SK-N-SH treated with all-trans-retinoic acid at 6 μM for 48 hours (cell line): Measurements from ENCODE around the gene MACROD1.

Source experiments
- ATAC-seq: fragments of 200-7000 bp; cut with Tn5 transposase; 3 replicates; pipeline ENCODE4 v1.9.1; 2020; ENCODE audit warnings: mild to moderate bottlenecking, moderate library complexity
- ARNTL ChIP-seq: fragments of 450-650 bp; formaldehyde crosslinking; IDR thresholded peaks from 2 replicates; pipeline ENCODE4 v1.5.0; 2020; ENCODE audit warnings: low read depth, mild to moderate bottlenecking, moderate library complexity, borderline replicate concordance
- BACH2 ChIP-seq: fragments of 250-450 bp; sonication (Bioruptor Pico); IDR thresholded peaks from 2 replicates; pipeline ENCODE4 v1.9.0; 2021; ENCODE audit warnings: mild to moderate bottlenecking, borderline replicate concordance
- CSDC2 ChIP-seq: fragments of 250-450 bp; sonication (Bioruptor Pico); IDR thresholded peaks from 2 replicates; pipeline ENCODE4 v1.5.0; 2020; ENCODE audit warnings: mild to moderate bottlenecking, moderate library complexity
- ESRRG ChIP-seq: fragments of 250-450 bp; sonication (Bioruptor Pico); IDR thresholded peaks from 2 replicates; pipeline ENCODE4 v1.6.1; 2021; ENCODE audit warnings: mild to moderate bottlenecking
- GLIS3 ChIP-seq: fragments of 250-450 bp; sonication (Bioruptor Pico); IDR thresholded peaks from 2 replicates; pipeline ENCODE4 v1.5.0; 2020; ENCODE audit warnings: mild to moderate bottlenecking, moderate library complexity
- ISL1 ChIP-seq: fragments of 250-450 bp; sonication (Bioruptor Pico); IDR thresholded peaks from 2 replicates; pipeline ENCODE4 v2.1.2; 2022; ENCODE audit warnings: mild to moderate bottlenecking, moderate library complexity
- OSR1 ChIP-seq: fragments of 250-450 bp; sonication (Bioruptor Pico); IDR thresholded peaks from 2 replicates; pipeline ENCODE4 v1.8.0; 2022; ENCODE audit warnings: moderate library complexity, mild to moderate bottlenecking, inconsistent platforms
- PPARA ChIP-seq: fragments of 250-450 bp; sonication (Bioruptor Pico); IDR thresholded peaks from 2 replicates; pipeline ENCODE4 v1.5.0; 2020; ENCODE audit warnings: mild to moderate bottlenecking, borderline replicate concordance
- RARB ChIP-seq: fragments of 250-450 bp; sonication (Bioruptor Pico); IDR thresholded peaks from 2 replicates; pipeline ENCODE4 v1.8.0; 2021; ENCODE audit warnings: mild to moderate bottlenecking, moderate library complexity
- SNAI2 ChIP-seq: fragments of 250-450 bp; sonication (Bioruptor Pico); IDR thresholded peaks from 2 replicates; pipeline ENCODE4 v1.5.0; 2020; ENCODE audit warnings: mild to moderate bottlenecking, moderate library complexity
- TCF4 ChIP-seq: fragments of 250-450 bp; sonication (Bioruptor Pico); IDR thresholded peaks from 2 replicates; pipeline ENCODE4 v1.8.0; 2021; ENCODE audit warnings: mild to moderate bottlenecking, moderate library complexity, borderline replicate concordance
- ZC3H10 ChIP-seq: fragments of 250-450 bp; sonication (Bioruptor Pico); IDR thresholded peaks from 2 replicates; pipeline ENCODE4 v1.5.1; 2021; ENCODE audit warnings: mild to moderate bottlenecking, moderate library complexity
- ZFP3 ChIP-seq: fragments of 250-450 bp; sonication (Bioruptor Pico); IDR thresholded peaks from 2 replicates; pipeline ENCODE4 v1.5.0; 2020; ENCODE audit warnings: mild to moderate bottlenecking, moderate library complexity
- ZFP30 ChIP-seq: fragments of 450-650 bp; formaldehyde crosslinking; IDR thresholded peaks from 2 replicates; pipeline ENCODE4 v1.5.0; 2022; ENCODE audit warnings: mild to moderate bottlenecking, moderate library complexity
- ZNF565 ChIP-seq: fragments of 450-650 bp; formaldehyde crosslinking; conservative IDR thresholded peaks from 2 replicates; pipeline ENCODE4 v1.5.0; 2020; ENCODE audit warnings: low read depth, mild to moderate bottlenecking, moderate library complexity
- ZNF70 ChIP-seq: fragments of 450-650 bp; formaldehyde crosslinking; IDR thresholded peaks from 2 replicates; pipeline ENCODE4 v1.5.0; 2020; ENCODE audit warnings: mild to moderate bottlenecking, moderate library complexity
- ZNF8 ChIP-seq: fragments of 450-650 bp; formaldehyde crosslinking; IDR thresholded peaks from 2 replicates; pipeline ENCODE4 v1.5.0; 2020; ENCODE audit warnings: mild to moderate bottlenecking, moderate library complexity
- TF ChIP-seq, protein P1 (sequence below): fragments of 250-450 bp; sonication (Bioruptor Pico); IDR thresholded peaks from 2 replicates; pipeline ENCODE4 v1.5.1; 2020; ENCODE audit warnings: low read depth, mild to moderate bottlenecking, moderate library complexity
- TF ChIP-seq, protein P2 (sequence below): fragments of 250-450 bp; sonication (Bioruptor Pico); IDR thresholded peaks from 2 replicates; pipeline ENCODE4 v1.8.0; 2021; ENCODE audit warnings: low read depth, mild to moderate bottlenecking, moderate library complexity, borderline replicate concordance
- TF ChIP-seq, protein P3 (sequence below): fragments of 250-450 bp; sonication (Bioruptor Pico); IDR thresholded peaks from 2 replicates; pipeline ENCODE4 v1.5.1; 2021; ENCODE audit warnings: mild to moderate bottlenecking, moderate library complexity
- TF ChIP-seq, protein P4 (sequence below): fragments of 250-450 bp; sonication (Bioruptor Pico); IDR thresholded peaks from 2 replicates; pipeline ENCODE4 v1.5.0; 2020; ENCODE audit warnings: mild to moderate bottlenecking, moderate library complexity

The MACROD1 gene

DNA sequence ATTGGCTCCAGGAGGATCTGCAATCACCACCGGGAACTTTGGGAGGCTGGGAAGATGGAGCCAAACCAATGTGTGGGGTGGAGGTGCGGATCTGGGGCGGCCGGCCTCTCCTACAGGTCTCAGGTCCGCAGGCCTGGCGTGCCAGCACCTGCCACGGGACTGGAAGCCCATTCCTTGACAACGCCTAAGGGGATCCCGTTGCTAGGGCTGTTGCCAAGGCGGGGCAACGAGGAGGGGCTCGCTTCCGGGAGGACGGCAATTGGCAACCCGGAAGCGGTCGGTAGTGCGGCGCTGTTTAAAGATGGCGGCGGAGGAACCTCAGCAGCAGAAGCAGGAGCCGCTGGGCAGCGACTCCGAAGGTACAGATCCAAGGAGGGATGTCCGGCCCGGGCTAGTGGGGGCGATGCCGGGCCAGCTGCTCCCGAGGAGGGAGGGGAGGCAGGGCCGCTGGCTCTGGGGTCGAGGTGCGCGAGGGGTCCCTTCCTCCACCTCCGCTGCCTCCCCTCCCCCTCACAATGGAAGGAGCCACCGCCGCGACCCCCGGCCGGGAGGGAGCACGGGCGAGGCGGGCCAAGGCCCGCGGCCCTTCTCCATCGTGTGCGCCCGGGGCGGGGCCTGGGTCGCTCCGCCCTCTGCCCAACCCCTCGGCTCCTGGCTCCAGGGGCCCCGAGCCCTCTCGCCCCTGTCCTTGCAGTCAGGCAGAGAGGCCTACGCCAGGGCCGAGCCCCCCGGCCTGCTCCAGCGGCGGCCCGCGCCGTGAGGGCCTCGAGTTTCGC lies 179.6 kb downstream of the MACROD1 start, which contains the start of gene OTUB1:
Gene OTUB1 (plus strand): TSS at position 283 of the 776 bp plus-strand sequence. CDS start 19 bp downstream, at position 302.
- 0 out of 2 replicates have a peak, but pooled peaks have one; percentile 20 for TF ChIP-seq GLIS3 (CRISPR knock-in tag)
- TF ChIP-seq ZNF565 (CRISPR knock-in tag): no peak
- TF ChIP-seq, protein P1, sequence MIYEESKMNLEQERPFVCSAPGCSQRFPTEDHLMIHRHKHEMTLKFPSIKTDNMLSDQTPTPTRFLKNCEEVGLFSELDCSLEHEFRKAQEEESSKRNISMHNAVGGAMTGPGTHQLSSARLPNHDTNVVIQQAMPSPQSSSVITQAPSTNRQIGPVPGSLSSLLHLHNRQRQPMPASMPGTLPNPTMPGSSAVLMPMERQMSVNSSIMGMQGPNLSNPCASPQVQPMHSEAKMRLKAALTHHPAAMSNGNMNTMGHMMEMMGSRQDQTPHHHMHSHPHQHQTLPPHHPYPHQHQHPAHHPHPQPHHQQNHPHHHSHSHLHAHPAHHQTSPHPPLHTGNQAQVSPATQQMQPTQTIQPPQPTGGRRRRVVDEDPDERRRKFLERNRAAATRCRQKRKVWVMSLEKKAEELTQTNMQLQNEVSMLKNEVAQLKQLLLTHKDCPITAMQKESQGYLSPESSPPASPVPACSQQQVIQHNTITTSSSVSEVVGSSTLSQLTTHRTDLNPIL: no peak
- TF ChIP-seq BACH2 (CRISPR knock-in tag): no peak
- no peak for TF ChIP-seq RARB (CRISPR knock-in tag)
- TF ChIP-seq CSDC2 (CRISPR knock-in tag): 0 out of 2 replicates have a peak, but pooled peaks have one; percentile 32
- TF ChIP-seq ZFP3 (CRISPR knock-in tag): 0 out of 2 replicates have a peak, but pooled peaks have one; percentile 38
- TF ChIP-seq ESRRG (CRISPR knock-in tag): no peak
- no peak for TF ChIP-seq ARNTL (CRISPR knock-in tag)
- TF ChIP-seq ZNF8 (CRISPR knock-in tag): no peak
- no peak for TF ChIP-seq ISL1 (CRISPR knock-in tag)
- peak; percentile 96 for ATAC-seq

DNA sequence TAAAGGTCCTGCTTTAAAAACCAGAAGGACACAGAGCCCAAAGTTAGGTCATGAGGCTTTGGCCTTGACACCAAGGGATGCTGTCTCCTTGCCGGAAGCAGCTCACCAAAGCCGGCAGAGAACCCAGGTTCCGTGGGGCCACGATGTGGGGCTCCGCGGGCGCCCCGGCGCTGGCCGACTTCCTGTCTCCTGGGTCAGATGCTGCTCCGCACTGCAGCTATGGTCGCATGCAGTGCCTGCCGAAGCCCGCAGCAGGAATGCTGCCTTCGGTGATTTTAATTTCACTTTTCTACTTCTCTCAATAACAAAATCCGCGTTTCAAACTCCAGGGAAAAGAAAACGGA lies 180.1 kb downstream of the MACROD1 start:
- ATAC-seq: peak; percentile 57

More for the DNA sequence above, 180.1 kb downstream of the MACROD1 start:
- no peak for TF ChIP-seq ESRRG (CRISPR knock-in tag)
- no peak for TF ChIP-seq BACH2 (CRISPR knock-in tag)
- TF ChIP-seq TCF4 (CRISPR knock-in tag): no peak
- TF ChIP-seq, protein P1: no peak
- TF ChIP-seq SNAI2 (CRISPR knock-in tag): no peak
- TF ChIP-seq GLIS3 (CRISPR knock-in tag): no peak
- TF ChIP-seq ZNF565 (CRISPR knock-in tag): no peak
- TF ChIP-seq, protein P2, sequence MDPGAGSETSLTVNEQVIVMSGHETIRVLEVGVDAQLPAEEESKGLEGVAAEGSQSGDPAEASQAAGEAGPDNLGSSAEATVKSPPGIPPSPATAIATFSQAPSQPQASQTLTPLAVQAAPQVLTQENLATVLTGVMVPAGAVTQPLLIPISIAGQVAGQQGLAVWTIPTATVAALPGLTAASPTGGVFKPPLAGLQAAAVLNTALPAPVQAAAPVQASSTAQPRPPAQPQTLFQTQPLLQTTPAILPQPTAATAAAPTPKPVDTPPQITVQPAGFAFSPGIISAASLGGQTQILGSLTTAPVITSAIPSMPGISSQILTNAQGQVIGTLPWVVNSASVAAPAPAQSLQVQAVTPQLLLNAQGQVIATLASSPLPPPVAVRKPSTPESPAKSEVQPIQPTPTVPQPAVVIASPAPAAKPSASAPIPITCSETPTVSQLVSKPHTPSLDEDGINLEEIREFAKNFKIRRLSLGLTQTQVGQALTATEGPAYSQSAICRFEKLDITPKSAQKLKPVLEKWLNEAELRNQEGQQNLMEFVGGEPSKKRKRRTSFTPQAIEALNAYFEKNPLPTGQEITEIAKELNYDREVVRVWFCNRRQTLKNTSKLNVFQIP (CRISPR knock-in tag): no peak
- TF ChIP-seq ZFP30: no peak
- no peak for TF ChIP-seq ZFP3 (CRISPR knock-in tag)
- TF ChIP-seq ZNF70 (CRISPR knock-in tag): no peak
- TF ChIP-seq ZC3H10 (CRISPR knock-in tag): no peak
- no peak for TF ChIP-seq OSR1 (CRISPR knock-in tag)
- no peak for TF ChIP-seq PPARA (CRISPR knock-in tag)
- TF ChIP-seq, protein P3, sequence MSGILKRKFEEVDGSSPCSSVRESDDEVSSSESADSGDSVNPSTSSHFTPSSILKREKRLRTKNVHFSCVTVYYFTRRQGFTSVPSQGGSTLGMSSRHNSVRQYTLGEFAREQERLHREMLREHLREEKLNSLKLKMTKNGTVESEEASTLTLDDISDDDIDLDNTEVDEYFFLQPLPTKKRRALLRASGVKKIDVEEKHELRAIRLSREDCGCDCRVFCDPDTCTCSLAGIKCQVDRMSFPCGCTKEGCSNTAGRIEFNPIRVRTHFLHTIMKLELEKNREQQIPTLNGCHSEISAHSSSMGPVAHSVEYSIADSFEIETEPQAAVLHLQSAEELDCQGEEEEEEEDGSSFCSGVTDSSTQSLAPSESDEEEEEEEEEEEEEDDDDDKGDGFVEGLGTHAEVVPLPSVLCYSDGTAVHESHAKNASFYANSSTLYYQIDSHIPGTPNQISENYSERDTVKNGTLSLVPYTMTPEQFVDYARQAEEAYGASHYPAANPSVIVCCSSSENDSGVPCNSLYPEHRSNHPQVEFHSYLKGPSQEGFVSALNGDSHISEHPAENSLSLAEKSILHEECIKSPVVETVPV (CRISPR knock-in tag): no peak
- TF ChIP-seq, protein P4, sequence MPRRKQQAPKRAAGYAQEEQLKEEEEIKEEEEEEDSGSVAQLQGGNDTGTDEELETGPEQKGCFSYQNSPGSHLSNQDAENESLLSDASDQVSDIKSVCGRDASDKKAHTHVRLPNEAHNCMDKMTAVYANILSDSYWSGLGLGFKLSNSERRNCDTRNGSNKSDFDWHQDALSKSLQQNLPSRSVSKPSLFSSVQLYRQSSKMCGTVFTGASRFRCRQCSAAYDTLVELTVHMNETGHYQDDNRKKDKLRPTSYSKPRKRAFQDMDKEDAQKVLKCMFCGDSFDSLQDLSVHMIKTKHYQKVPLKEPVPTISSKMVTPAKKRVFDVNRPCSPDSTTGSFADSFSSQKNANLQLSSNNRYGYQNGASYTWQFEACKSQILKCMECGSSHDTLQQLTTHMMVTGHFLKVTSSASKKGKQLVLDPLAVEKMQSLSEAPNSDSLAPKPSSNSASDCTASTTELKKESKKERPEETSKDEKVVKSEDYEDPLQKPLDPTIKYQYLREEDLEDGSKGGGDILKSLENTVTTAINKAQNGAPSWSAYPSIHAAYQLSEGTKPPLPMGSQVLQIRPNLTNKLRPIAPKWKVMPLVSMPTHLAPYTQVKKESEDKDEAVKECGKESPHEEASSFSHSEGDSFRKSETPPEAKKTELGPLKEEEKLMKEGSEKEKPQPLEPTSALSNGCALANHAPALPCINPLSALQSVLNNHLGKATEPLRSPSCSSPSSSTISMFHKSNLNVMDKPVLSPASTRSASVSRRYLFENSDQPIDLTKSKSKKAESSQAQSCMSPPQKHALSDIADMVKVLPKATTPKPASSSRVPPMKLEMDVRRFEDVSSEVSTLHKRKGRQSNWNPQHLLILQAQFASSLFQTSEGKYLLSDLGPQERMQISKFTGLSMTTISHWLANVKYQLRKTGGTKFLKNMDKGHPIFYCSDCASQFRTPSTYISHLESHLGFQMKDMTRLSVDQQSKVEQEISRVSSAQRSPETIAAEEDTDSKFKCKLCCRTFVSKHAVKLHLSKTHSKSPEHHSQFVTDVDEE: no peak; the same call in 1 of the 2 replicates
- no peak for TF ChIP-seq ZNF8 (CRISPR knock-in tag)
